DND-41 (cell line): ENCODE results near the gene RNF227.

Experiments used
- ATAC-seq: fragments of 200-7000 bp; cut with Tn5 transposase; 3 replicates; pipeline ENCODE4 v1.9.1; 2021; ENCODE audit warnings: low read depth; ENCODE audit not compliant: insufficient read depth
- DNase-seq: peaks from one replicate; pipeline ENCODE4 v3.0.0-alpha.2; 2020
- H2AFZ ChIP-seq: 2 replicates; pipeline ENCODE4 v1.6.0; 2012; ENCODE audit warnings: low read depth, low read length
- H3K27ac ChIP-seq: 2 replicates; pipeline ENCODE4 v1.5.1; 2012; ENCODE audit warnings: low read length, inconsistent platforms
- H3K27me3 ChIP-seq: fragments of 200-600 bp; sonication (generic); 2 replicates; pipeline ENCODE4 v1.6.0; 2012; ENCODE audit warnings: low read length, mild to moderate bottlenecking, inconsistent platforms; ENCODE audit not compliant: insufficient read depth, poor library complexity
- H3K36me3 ChIP-seq: 2 replicates; pipeline ENCODE4 v1.5.1; 2012; ENCODE audit warnings: low read length, inconsistent platforms; ENCODE audit not compliant: insufficient read depth
- H3K4me1 ChIP-seq: 2 replicates; pipeline ENCODE4 v1.5.1; 2012; ENCODE audit warnings: mild to moderate bottlenecking, low read length; ENCODE audit not compliant: insufficient read depth
- H3K4me2 ChIP-seq: 2 replicates; pipeline ENCODE4 v1.6.0; 2012; ENCODE audit warnings: mild to moderate bottlenecking, moderate library complexity, low read length, inconsistent platforms; ENCODE audit not compliant: insufficient read depth
- H3K4me3 ChIP-seq, 2 experiments: fragments of 200-600 bp in 1 of 2; shearing (Covaris generic) in 1 of 2; 2 replicates each; pipeline ENCODE4 v1.5.1; 2012 to 2016; ENCODE audit warnings: inconsistent platforms in 2 of 2, low read length in 2 of 2, mild to moderate bottlenecking in 2 of 2, low read depth in 1 of 2, moderate library complexity in 1 of 2
- H3K79me2 ChIP-seq: 2 replicates; pipeline ENCODE4 v1.6.0; 2012; ENCODE audit warnings: low read length, inconsistent platforms; ENCODE audit not compliant: insufficient read depth
- H3K9ac ChIP-seq: 2 replicates; pipeline ENCODE4 v1.6.0; 2012; ENCODE audit warnings: low read depth, mild to moderate bottlenecking, inconsistent platforms, low read length, moderate library complexity
- H3K9me3 ChIP-seq: 2 replicates; pipeline ENCODE4 v1.5.1; 2012; ENCODE audit warnings: low read length, moderate library complexity, mild to moderate bottlenecking, inconsistent platforms; ENCODE audit not compliant: insufficient read depth, severe bottlenecking
- H4K20me1 ChIP-seq: 2 replicates; pipeline ENCODE4 v1.6.0; 2012; ENCODE audit warnings: low read length; ENCODE audit not compliant: insufficient read depth
- EZH2 ChIP-seq: IDR thresholded peaks from 3 replicates; pipeline ENCODE4 v1.6.1; 2012; ENCODE audit warnings: borderline replicate concordance, low read depth, mild to moderate bottlenecking, moderate library complexity, low read length, inconsistent platforms; ENCODE audit not compliant: severe bottlenecking
- TF ChIP-seq, protein P1 (sequence below): IDR thresholded peaks from 2 replicates; pipeline ENCODE4 v1.5.1; 2012; ENCODE audit warnings: borderline replicate concordance, low read length, moderate library complexity, mild to moderate bottlenecking; ENCODE audit not compliant: poor library complexity, severe bottlenecking; ENCODE audit errors: extremely low read depth

Gene RNF227

GRCh38 chr17:7882068-7882467 is 34.0 kb downstream of the RNF227 start:
- ATAC-seq (no peak), DNase-seq (no peak)
- Histone ChIP-seq H3K36me3 (no peaks in the 10 kb centered on the region; the same call in 1 of the 2 replicates), H3K4me2 (no peak overlapping the region), H3K9me3 (no peaks in the 10 kb centered on the region), H3K79me2 (peaks cover 20% of the 10 kb centered on the region), H4K20me1 (no peaks in the 10 kb centered on the region), H3K27me3 (peaks cover 2% of the 10 kb centered on the region), H3K27ac (no peak overlapping the region), H2AFZ (no peak overlapping the region), H3K9ac (no peak overlapping the region), H3K4me1 (peaks cover 24% of the 10 kb centered on the region), H3K4me3 (no peak overlapping the region)
- no peak for TF ChIP-seq EZH2
- TF ChIP-seq, protein P1, sequence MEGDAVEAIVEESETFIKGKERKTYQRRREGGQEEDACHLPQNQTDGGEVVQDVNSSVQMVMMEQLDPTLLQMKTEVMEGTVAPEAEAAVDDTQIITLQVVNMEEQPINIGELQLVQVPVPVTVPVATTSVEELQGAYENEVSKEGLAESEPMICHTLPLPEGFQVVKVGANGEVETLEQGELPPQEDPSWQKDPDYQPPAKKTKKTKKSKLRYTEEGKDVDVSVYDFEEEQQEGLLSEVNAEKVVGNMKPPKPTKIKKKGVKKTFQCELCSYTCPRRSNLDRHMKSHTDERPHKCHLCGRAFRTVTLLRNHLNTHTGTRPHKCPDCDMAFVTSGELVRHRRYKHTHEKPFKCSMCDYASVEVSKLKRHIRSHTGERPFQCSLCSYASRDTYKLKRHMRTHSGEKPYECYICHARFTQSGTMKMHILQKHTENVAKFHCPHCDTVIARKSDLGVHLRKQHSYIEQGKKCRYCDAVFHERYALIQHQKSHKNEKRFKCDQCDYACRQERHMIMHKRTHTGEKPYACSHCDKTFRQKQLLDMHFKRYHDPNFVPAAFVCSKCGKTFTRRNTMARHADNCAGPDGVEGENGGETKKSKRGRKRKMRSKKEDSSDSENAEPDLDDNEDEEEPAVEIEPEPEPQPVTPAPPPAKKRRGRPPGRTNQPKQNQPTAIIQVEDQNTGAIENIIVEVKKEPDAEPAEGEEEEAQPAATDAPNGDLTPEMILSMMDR, result no peak

- Histone ChIP-seq H4K20me1 (no peaks in the 10 kb centered on the region), H3K27me3 (peaks cover 2% of the 10 kb centered on the region), H3K4me3 (no peak overlapping the region), H3K27ac (no peak overlapping the region), H3K9ac (no peak overlapping the region), H3K4me2 (no peak overlapping the region), H3K79me2 (peaks cover 15% of the 10 kb centered on the region), H3K4me1 (peaks cover 18% of the 10 kb centered on the region), H3K9me3 (no peaks in the 10 kb centered on the region), H2AFZ (no peak overlapping the region), H3K36me3 (no peaks in the 10 kb centered on the region; the same call in 1 of the 2 replicates)
- ATAC-seq (no peak), DNase-seq (no peak)
- no peak for TF ChIP-seq EZH2
- TF ChIP-seq, protein P1, result no peak
These were observed 34.6 kb downstream of the RNF227 start for GRCh38 chr17:7881276-7882054.

GRCh38 chr17:7880076-7880868 is 35.8 kb downstream of the RNF227 start:
- no peak for DNase-seq
- no peak overlapping the region for H2AFZ ChIP-seq
- peaks cover 6% of the 10 kb centered on the region for H3K4me1 ChIP-seq
- H3K9me3 ChIP-seq, result no peaks in the 10 kb centered on the region
- no peak for TF ChIP-seq EZH2
- TF ChIP-seq, protein P1, result no peak
- H3K4me2 ChIP-seq, result no peak overlapping the region
- peaks cover 3% of the 10 kb centered on the region for H3K79me2 ChIP-seq
- H3K9ac ChIP-seq, result no peak overlapping the region
- H3K36me3 ChIP-seq, result no peaks in the 10 kb centered on the region; the same call in 1 of the 2 replicates
- no peak for ATAC-seq
- no peaks in the 10 kb centered on the region for H4K20me1 ChIP-seq
- H3K27ac ChIP-seq, result no peak overlapping the region
- H3K4me3 ChIP-seq, result no peak overlapping the region
- no peaks in the 10 kb centered on the region for H3K27me3 ChIP-seq
